Measurements from ENCODE around the gene GLS.

- no peak for TF ChIP-seq CTCF (IDR thresholded peaks at IDR 0.05)
- no peak for TF ChIP-seq POLR2A (IDR thresholded peaks at IDR 0.05)
Measured at GRCh38 chr2:190916829-190917228, 36.2 kb downstream of the GLS start.
